ENCODE results near the gene CERS3.

GRCh38 chr15:100464888-100465287 is 63.9 kb downstream of the CERS3 start:
- TF ChIP-seq CTCF (conservative IDR thresholded peaks at IDR 0.05; ENCODE audit: low read depth, low read length) = no peak
- TF ChIP-seq USF2 (IDR thresholded peaks at IDR 0.05; ENCODE audit: low read depth, low read length) = no peak
- no peak for TF ChIP-seq SMC3 (IDR thresholded peaks at IDR 0.05; ENCODE audit: low read depth, low read length)
- no peak for TF ChIP-seq MAFK (IDR thresholded peaks at IDR 0.05; ENCODE audit: low read depth, low read length)
- TF ChIP-seq POLR2A (IDR thresholded peaks at IDR 0.05; ENCODE audit: low read depth, low read length) = no peak
